Stimulated activated CD8-positive, alpha-beta memory T cell treated with anti-CD3 and anti-CD28 coated beads, Interleukin-2, amount 100 ng/mL, for 1 hour (primary cell): Measurements from ENCODE around the gene NOX4.
"Not testable (repeated sequence)": the region's sequence is repeated elsewhere in the genome, so short reads cannot be mapped to it uniquely, and the experiment has no call there.

Experiments
- DNase-seq, 2 donors: peaks; one replicate each; pipeline ENCODE4 v3.0.0-alpha.2; 2020; ENCODE audit warnings: low read depth in 2 of 2

Gene NOX4

DNA sequence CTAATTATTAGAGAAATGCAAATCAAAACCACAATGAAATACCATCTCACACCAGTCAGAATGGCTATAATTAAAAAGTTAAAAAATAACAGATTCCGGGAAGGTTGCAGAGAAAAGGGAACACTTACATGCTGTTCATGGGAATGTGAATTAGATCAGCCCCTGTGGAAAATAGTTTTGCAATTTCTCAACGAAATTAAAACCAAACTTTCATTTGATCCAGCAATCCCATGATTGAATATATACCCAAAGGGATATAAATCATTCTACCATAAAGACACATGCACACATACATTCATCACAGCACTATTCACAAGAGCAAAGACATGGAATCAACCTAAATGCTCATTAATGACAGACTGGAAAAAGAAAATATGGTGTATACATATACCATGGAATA is 32.5 kb downstream of the NOX4 start:
- no peak for DNase-seq

GRCh38 chr11:89457190-89457589 is 34.0 kb downstream of the NOX4 start:
- DNase-seq, result no peak

- no peak for DNase-seq
Measured at GRCh38 chr11:89456681-89457080, 34.5 kb downstream of the NOX4 start.

GRCh38 chr11:89452780-89453179 is 38.4 kb downstream of the NOX4 start:
- DNase-seq, result no peak

- no peak for DNase-seq
Measured at GRCh38 chr11:89447845-89448244, 43.3 kb downstream of the NOX4 start.

DNA sequence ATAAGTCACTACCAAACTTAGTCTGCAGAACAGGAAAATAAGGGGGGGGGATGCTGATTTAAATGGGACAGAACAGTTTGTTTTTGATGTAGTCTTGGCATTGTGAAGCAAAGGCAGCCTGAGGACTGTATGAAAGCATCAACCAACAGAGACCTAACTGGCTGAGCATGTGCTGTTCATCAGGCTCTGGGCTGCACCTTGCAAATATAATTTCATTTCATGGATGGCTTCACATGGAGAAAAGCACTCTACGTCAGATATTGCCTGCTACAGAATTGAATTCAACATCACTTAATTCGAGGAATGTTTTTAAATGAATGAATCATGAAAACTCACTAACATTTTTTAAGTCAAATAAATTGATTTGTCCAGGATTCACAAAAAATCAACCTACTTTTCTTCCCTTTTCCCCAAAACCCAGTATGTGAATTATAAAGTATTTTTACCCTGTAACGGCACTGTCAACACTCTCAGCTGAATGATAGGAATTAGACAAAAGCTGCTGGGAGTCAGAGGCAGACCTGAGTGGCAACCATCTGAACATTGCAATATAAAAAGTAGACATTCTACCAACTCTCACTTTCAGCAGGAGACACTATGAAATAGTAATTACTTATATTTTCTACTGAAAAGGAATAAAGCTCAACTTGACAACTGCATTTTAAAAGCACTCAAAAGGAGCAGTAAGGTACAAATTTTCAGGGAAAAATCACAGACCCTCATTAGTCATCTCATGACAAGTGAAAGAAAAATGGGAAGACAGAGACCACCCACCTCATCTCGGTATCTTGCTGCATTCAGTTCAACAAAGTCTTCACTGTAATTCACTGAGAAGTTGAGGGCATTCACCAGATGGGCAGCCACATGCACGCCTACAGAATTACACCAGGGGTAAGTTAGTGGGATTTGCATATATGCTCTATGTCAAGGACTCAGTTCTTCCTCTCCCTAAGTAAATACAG is 47.5 kb downstream of the NOX4 start:
- no peak for DNase-seq

DNA sequence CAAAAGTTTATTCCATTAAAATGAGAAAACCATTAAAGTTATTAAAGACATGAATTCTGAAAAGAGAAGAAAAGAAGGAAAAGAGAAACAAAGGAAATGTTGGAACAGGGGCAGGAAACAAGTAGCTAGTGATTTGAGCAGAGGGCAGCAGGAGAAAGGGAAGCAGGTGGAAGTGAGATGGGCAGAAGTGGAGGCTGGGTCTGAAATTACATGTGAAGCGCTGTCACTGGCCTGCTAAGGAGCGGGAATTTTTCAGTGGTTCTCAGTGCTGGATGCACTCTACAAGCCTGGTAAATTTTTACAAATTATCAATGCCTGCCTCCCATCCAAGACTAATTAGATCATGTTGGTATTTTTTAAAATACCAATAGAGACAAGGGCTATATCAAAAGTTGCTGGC is 48.4 kb downstream of the NOX4 start:
- DNase-seq, result no peak

DNA sequence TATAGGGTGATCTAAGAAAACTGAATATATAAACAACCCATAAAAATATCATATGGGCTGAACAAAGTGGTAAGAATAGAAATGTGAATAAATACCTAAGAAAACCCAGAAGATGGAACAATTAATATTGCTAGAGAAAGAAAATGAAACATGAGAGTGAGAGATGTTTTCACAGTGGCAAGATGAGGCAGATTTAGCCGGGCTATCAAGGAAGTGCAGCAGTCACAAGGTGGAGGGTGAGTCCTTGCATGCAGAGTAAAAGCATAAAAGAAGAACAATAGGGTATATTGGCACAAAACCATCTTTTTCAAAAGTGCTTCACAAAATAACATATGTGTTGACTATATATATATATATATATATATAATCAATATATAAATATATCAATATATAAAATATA is 49.6 kb downstream of the NOX4 start:
- no peak for DNase-seq

- DNase-seq, result no peak
Measured at GRCh38 chr11:89437317-89437716, 53.9 kb downstream of the NOX4 start.

DNA sequence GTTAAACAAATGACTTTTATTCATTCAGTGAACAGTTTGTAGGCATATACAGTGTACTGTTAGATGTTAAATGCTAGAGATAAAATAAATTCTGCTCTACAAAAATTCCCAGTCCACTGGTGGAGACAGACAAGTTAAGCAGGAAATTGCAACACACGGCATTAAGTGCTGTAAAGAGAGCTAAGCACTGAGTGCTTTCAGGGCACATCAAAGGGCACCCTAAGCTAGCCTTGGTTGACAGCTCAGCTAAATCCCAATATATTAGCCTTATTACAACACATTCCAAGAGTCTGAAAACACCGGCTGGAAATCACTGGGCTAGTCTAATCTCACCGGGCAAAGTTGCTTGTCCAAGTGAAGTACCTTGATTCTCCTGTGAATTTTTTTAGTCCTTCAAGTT is 55.1 kb downstream of the NOX4 start:
- no peak for DNase-seq

- DNase-seq, result no peak
Measured at GRCh38 chr11:89433278-89433677, 57.9 kb downstream of the NOX4 start.

DNA sequence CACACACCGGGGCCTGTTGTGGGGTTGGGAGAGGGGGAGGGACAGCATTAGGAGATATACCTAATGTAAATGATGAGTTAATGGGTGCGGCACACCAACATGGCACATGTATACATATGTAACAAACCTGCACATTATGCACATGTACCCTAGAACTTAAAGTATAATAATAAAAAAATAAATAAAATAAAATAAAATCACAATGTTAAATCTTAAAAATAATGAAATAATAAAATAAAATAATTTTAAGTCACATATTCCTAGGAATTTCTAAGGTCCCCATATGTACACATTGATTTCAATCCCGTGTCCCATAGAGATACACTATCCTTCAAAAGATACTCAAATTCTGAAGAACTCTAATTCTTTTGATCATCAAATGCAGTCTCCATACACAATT is 59.0 kb downstream of the NOX4 start:
- not testable (repeated sequence) for DNase-seq

GRCh38 chr11:89426501-89426900 is 64.7 kb downstream of the NOX4 start:
- not testable (repeated sequence) for DNase-seq

- DNase-seq, result no peak
Measured at GRCh38 chr11:89421718-89422117, 69.5 kb downstream of the NOX4 start.

GRCh38 chr11:89420981-89421380 is 70.2 kb downstream of the NOX4 start:
- DNase-seq, result no peak

DNA sequence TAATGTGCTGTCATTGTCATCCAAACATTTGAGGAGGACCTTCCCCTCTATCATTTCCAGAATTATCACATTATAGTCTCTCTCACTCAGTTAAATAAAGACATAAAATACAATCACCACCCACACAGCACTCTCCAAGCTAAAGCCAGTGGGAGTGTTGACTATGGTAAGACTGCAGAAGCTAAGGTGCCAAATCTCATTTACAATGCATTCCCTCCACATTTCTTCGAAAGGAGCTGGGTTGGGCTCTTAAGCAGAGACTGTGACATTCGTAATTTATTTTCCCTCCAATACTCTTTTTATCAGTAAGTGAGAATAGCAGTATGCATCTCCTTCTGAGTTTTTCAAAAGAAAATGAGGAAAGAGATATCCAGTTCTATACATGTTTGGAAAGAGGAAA is 74.2 kb downstream of the NOX4 start:
- DNase-seq, result no peak

DNA sequence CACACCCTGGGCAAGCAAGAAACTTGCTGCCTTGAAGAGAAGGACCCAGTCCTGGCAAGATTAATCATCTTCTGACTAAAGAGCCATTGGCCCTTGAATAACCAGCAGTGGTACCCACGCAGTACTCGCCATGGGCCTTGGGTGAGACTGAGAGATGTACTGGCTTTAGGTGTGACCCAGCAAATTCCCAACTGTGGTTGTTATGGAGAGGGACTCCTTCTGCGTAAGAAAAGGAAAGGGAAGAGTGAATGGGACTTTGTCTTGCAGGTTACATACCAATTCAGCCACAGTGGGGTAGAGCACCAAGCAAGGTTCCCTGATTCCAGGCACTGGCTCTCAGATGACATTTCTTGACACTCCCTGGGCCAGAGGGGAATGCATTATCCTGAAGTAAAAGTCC is 80.1 kb downstream of the NOX4 start:
- DNase-seq, result not testable (repeated sequence)

DNA sequence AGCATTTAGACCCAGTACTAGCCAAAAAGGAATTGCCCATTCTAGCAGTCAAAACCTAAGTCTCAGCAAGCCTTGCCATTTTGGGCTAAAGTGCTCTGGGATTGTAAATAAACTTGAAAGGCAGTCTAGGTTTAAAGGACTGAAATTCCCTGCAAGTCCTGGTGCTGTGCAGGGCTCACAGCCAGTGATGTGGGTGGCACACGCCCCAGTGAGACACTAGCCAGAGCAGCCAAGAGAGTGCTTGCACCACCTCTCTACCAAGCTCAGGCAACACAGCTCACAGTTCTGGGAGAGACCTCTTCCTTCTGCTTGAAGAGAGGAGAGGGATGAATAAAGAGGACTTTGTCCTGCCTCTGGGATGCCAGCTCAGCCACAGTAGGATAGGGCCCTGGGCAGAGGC is 80.5 kb downstream of the NOX4 start:
- not testable (repeated sequence) for DNase-seq

DNA sequence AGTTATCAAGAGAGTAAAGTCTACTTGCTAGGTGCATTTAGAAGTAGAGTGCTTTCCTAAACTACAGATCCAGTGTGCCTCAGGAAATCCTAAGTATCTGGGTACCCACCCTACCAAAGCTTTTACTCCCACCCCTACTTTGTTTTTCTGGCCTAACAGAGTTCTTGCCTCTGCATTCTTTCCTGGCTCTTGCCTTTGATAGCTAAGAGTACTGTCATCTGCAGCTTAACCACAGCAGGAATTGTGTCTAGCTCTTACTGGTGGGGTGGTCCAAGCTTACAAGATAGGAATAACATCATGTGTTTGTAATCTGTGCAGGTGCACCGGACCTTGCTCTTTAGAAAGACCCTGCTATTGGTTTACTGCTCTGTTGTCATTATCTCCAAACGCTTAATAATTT is 82.7 kb downstream of the NOX4 start:
- DNase-seq, result not testable (repeated sequence)

DNA sequence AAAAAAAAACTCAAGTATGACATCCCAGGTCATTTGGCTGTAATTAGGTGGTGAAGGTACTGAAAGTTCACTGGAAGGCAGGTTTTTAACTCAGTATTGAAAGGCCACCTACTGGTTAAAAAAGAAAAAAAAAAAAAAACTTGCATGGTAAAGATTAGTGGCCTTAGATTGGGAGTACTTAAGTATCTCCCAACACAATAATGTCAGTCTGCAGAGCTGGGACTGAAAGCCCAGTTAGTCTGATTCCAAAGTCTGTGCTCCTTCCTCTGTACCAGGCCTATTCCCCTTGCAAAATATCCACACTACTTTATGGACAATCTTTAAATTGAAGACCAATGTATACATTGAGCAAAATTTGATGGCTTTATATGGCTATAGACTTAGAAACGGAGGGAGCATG is 85.5 kb downstream of the NOX4 start:
- no peak for DNase-seq

DNA sequence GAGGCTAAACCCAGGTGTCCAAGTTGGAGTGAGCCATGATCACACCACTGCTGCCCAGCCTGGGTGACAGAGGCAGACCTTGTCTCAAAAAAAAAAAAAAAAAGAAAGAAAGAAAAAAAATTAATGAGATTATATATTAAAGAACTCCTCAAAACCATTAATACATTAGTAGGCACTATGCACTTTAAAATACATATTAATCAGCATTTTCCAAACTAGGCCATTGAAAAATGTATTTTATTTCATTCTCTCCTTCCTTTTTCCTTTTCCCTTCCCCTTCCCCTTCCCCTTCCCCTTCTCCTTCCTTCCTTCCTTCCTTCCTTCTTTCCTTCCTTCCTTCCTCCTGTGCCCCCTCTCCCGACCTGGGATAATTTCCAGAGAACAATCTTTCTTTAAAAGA is 99.5 kb downstream of the NOX4 start:
- DNase-seq, result not testable (repeated sequence)

DNA sequence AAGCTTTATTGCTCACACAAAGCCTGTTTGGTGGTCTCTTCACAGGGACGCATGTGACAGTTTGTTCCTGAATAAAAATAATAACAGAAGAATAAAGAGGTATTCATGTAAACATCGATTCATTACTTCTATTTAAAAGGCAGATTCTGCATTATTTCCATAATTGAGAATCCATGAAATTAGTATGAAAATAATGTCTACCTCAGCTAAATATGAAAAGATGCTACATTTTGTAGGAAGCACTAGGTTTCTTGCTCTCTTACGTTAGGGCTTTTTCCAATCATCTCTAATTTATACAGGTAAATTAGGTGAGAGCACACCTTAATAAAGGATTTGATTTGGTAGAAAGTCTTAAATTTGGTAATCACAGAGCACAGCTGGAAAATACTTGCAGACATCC is 103.7 kb downstream of the NOX4 start:
- DNase-seq, result not testable (repeated sequence)

DNA sequence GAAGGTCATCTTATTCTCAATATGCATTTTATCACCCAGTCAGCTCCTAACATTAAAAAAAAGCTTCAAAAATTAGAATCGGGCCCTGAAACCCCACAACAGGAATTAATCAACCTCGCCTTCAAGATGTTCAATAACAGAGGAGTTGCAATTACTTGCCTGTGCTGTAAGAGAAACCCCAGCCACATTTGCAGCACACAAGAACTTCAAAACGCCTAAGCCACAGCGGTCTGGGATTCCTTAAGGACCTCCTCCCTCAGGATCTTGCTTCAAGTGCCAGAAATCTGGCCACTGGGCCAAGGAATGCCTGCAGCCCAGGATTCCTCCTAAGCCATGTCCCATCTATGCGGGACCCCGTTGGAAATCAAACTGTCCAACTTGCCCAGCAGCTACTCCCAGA is 108.2 kb downstream of the NOX4 start:
- DNase-seq, result not testable (repeated sequence)

DNA sequence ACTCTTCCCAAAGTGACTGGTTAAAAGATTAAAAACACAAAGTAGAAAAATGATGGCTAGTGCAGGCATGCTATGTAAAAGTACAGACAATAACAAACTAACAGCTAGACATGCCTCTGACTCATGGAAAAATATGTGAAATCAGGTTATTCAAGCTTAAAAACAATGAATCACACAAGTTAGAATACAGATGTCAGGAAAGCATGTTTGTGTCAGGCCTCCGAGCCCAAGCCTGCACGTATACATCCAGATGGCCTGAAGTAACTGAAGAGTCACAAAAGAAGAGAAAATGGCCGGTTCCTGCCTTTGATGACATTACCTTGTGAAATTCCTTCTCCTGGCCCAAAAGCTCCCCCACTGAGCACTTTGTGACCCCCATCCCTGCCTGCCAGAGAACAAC is 110.1 kb downstream of the NOX4 start:
- DNase-seq, result no peak
